Caco-2 (cell line): ENCODE measurements around the gene ADGRG1. TPM values are rescaled to one million over a fixed set of nuclear protein-coding genes. Genes with fewer than 3 reads are reported as not detected.
A peak's percentile ranks its signal among the peaks of the same experiment; 100 is the strongest.

Experiments used
- BruUV-seq: library from RNA; stranded (reverse); fragments of 400-500 nt; replicated peaks from 2 replicates; lab custom pipeline; 2021; lab: Mats Ljungman, UMichigan
- CTCF ChIA-PET: fragments of 300-600 bp; sonication (Branson Sonifier 250); formaldehyde crosslinking; loops from one replicate; lab custom pipeline; 2022; ENCODE audit warnings: antibody characterized with exemption; lab: Charles Lee
- POLR2A ChIA-PET: fragments of 300-600 bp; sonication (Branson Sonifier 250); formaldehyde crosslinking; loops from one replicate; lab custom pipeline; 2022; ENCODE audit warnings: antibody characterized with exemption; lab: Charles Lee
- DNase-seq, 2 experiments: peaks; one replicate each; pipeline versions ENCODE4 v3.0.0 to v3.0.0-alpha.2; 2020 to 2022
- H3K27me3 ChIP-seq: replicated peaks from 2 replicates; pipeline ENCODE4 v1.6.0; 2011; ENCODE audit warnings: low read length; ENCODE audit not compliant: control insufficient read depth, insufficient read depth
- H3K36me3 ChIP-seq: 2 replicates; pipeline ENCODE4 v1.5.1; 2011; ENCODE audit warnings: low read length; ENCODE audit not compliant: control insufficient read depth, insufficient read depth
- H3K4me1 ChIP-seq: fragments of 250-450 bp; sonication (Bioruptor Pico); 2 replicates; pipeline ENCODE4 v1.5.1; 2020; ENCODE audit warnings: mild to moderate bottlenecking
- H3K4me3 ChIP-seq: 2 replicates; pipeline ENCODE4 v1.5.1; 2011; ENCODE audit warnings: low read depth, mild to moderate bottlenecking, control low read depth, low read length
- H3K9me3 ChIP-seq: fragments of 250-450 bp; sonication (Bioruptor Pico); 2 replicates; pipeline ENCODE4 v1.5.1; 2020; ENCODE audit warnings: mild to moderate bottlenecking, moderate library complexity
- H3K27ac Mint-ChIP-seq: one replicate; pipeline ENCODE4 v1.8.0; 2022; ENCODE audit warnings: mixed read lengths; ENCODE audit not compliant: unreplicated experiment
- H3K27me3 Mint-ChIP-seq: one replicate; pipeline ENCODE4 v1.8.0; 2022; ENCODE audit warnings: mixed read lengths; ENCODE audit not compliant: insufficient read depth, unreplicated experiment
- H3K36me3 Mint-ChIP-seq: one replicate; pipeline ENCODE4 v1.8.0; 2022; ENCODE audit warnings: mild to moderate bottlenecking, mixed read lengths; ENCODE audit not compliant: insufficient read depth, unreplicated experiment
- H3K4me1 Mint-ChIP-seq: one replicate; pipeline ENCODE4 v1.8.0; 2022; ENCODE audit warnings: low read depth, mixed read lengths; ENCODE audit not compliant: unreplicated experiment
- H3K4me3 Mint-ChIP-seq: one replicate; pipeline ENCODE4 v1.8.0; 2022; ENCODE audit warnings: mild to moderate bottlenecking, moderate library complexity, mixed read lengths; ENCODE audit not compliant: unreplicated experiment
- H3K9me3 Mint-ChIP-seq: one replicate; pipeline ENCODE4 v1.8.0; 2022; ENCODE audit warnings: mixed read lengths; ENCODE audit not compliant: unreplicated experiment
- CTCF ChIP-seq, 2 experiments: fragments of 200-600 bp in 1 of 2; IDR thresholded peaks; 1 replicate in 1 of 2; 2 replicates in 1 of 2; pipeline versions ENCODE4 v1.5.1 to v1.8.0; 2011 to 2022; ENCODE audit warnings: antibody characterized with exemption in 1 of 2, control low read depth in 1 of 2, inconsistent platforms in 1 of 2, low read depth in 1 of 2, low read length in 1 of 2, mild to moderate bottlenecking in 1 of 2, moderate library complexity in 1 of 2; ENCODE audit not compliant: insufficient read depth in 1 of 2, severe bottlenecking in 1 of 2, unreplicated experiment in 1 of 2
- intact Hi-C: fragments of 100-400 bp; cut with micrococcal nuclease; formaldehyde crosslinking; loops from one replicate; pipeline ENCODE4 v1.10.0; 2022; ENCODE audit not compliant: unreplicated experiment
- total RNA-seq: library from RNA; stranded (reverse); gene quantifications from 2 replicates; pipeline ENCODE4 v1.2.3, GENCODE V29; 2022

The ADGRG1 gene
- total RNA-seq, 1 experiment from 2014 or later: 195 TPM

- Histone ChIP-seq H3K36me3 (no peaks in the 10 kb centered on the region), H3K4me3 (no peak overlapping the region), H3K27me3 (no peaks in the 10 kb centered on the region), H3K9me3 (no peaks in the 10 kb centered on the region), H3K4me1 (peaks cover 57% of the 10 kb centered on the region)
- peak overlapping the region; percentile 87 for H3K27ac Mint-ChIP-seq
- intact Hi-C loops: loop anchor here (1.0 to 5.0 kb wide), 2 partner anchors 16 to 37 kb away; partner anchors contain the start of gene ADGRG3
- H3K36me3 Mint-ChIP-seq: no peaks in the 10 kb centered on the region
- no TSS peak for BruUV-seq
- no peaks in the 10 kb centered on the region for H3K27me3 Mint-ChIP-seq
- no peak for TF ChIP-seq CTCF (IDR thresholded peaks at IDR 0.05; ENCODE audit: insufficient read depth in 1 of 2, low read depth in 1 of 2, low read length in 1 of 2, severe bottlenecking in 1 of 2, unreplicated experiment in 1 of 2)
- H3K4me1 Mint-ChIP-seq: peaks cover 35% of the 10 kb centered on the region
- peaks cover 15% of the 10 kb centered on the region for H3K9me3 Mint-ChIP-seq
- peak in 1 of 2 experiments; percentile 57 for DNase-seq
- H3K4me3 Mint-ChIP-seq: peak overlapping the region; percentile 64
- ChIA-PET POLR2A (interaction anchor here (0.6 to 2.0 kb wide), 9 partner anchors 8 to 459 kb away, joined by 3 to 16 read pairs (median 4); partner anchors contain the start of genes ARL2BP and KATNB1), CTCF (interaction anchor here (0.6 to 2.2 kb wide), 9 partner anchors 9 to 117 kb away, joined by 3 to 10 read pairs (median 3); partner anchors contain the start of genes DRC7 and KATNB1)
Observed at GRCh38 chr16:57704011-57704904, 75.8 kb downstream of the ADGRG1 start.

GRCh38 chr16:57704905-57705852, 76.7 kb downstream of the ADGRG1 start:
- intact Hi-C loops: loop anchor here (1.0 to 5.0 kb wide), 2 partner anchors 15 to 38 kb away; partner anchors contain the start of gene ADGRG3
- Mint-ChIP-seq H3K9me3 (peaks cover 15% of the 10 kb centered on the region), H3K4me1 (peaks cover 35% of the 10 kb centered on the region), H3K4me3 (peak overlapping the region; percentile 64), H3K27me3 (no peaks in the 10 kb centered on the region), H3K27ac (peak overlapping the region; percentile 87), H3K36me3 (no peaks in the 10 kb centered on the region)
- no TSS peak for BruUV-seq
- Histone ChIP-seq H3K4me1 (peaks cover 56% of the 10 kb centered on the region), H3K9me3 (no peaks in the 10 kb centered on the region), H3K27me3 (no peaks in the 10 kb centered on the region), H3K36me3 (no peaks in the 10 kb centered on the region), H3K4me3 (no peak overlapping the region)
- POLR2A ChIA-PET: no interaction called here
- CTCF ChIA-PET: interaction anchor here (1.5 to 2.2 kb wide), 2 partner anchors 31 to 114 kb away, joined by 6 to 10 read pairs; partner anchors contain the start of gene KATNB1
- no peak for DNase-seq
- no peak for TF ChIP-seq CTCF (IDR thresholded peaks at IDR 0.05; ENCODE audit: insufficient read depth in 1 of 2, low read depth in 1 of 2, low read length in 1 of 2, severe bottlenecking in 1 of 2, unreplicated experiment in 1 of 2)
